ENCODE measurements around the gene ATP10A.

The ATP10A gene

GRCh38 chr15:25734680-25735355 lies 128.3 kb downstream of the ATP10A start:
- Histone ChIP-seq H3K27me3 (ENCODE audit: insufficient read depth, low read length) (no peaks in the 10 kb centered on the region), H3K27ac (ENCODE audit: low read depth, low read length) (no peak overlapping the region), H3K36me3 (ENCODE audit: insufficient read depth, low read length) (no peaks in the 10 kb centered on the region), H3K4me1 (ENCODE audit: insufficient read depth, low read length) (no peaks in the 10 kb centered on the region), H3K9me3 (ENCODE audit: insufficient read depth, low read depth, low read length) (no peaks in the 10 kb centered on the region), H3K9ac (ENCODE audit: low read depth, low read length) (no peak overlapping the region), H3K4me3 (ENCODE audit: low read length) (no peak overlapping the region)
- 85% methylated on average over 12 of the region's 17 CpGs for WGBS

GRCh38 chr15:25733856-25734679 lies 129.1 kb downstream of the ATP10A start:
- Histone ChIP-seq H3K27me3 (ENCODE audit: insufficient read depth, low read length) (no peaks in the 10 kb centered on the region), H3K27ac (ENCODE audit: low read depth, low read length) (no peak overlapping the region), H3K9ac (ENCODE audit: low read depth, low read length) (no peak overlapping the region), H3K9me3 (ENCODE audit: insufficient read depth, low read depth, low read length) (no peaks in the 10 kb centered on the region), H3K4me1 (ENCODE audit: insufficient read depth, low read length) (no peaks in the 10 kb centered on the region), H3K36me3 (ENCODE audit: insufficient read depth, low read length) (no peaks in the 10 kb centered on the region), H3K4me3 (ENCODE audit: low read length) (no peak overlapping the region)
- WGBS = 91% methylated on average over 22 of the region's 22 CpGs

- H3K36me3 ChIP-seq (ENCODE audit: insufficient read depth, low read length) = no peaks in the 10 kb centered on the region
- no peaks in the 10 kb centered on the region for H3K27me3 ChIP-seq (ENCODE audit: insufficient read depth, low read length)
- no peak overlapping the region for H3K9ac ChIP-seq (ENCODE audit: low read depth, low read length)
- 82% methylated on average over 18 of the region's 18 CpGs for WGBS
- H3K4me3 ChIP-seq (ENCODE audit: low read length) = no peak overlapping the region
- H3K4me1 ChIP-seq (ENCODE audit: insufficient read depth, low read length) = no peaks in the 10 kb centered on the region
- no peak overlapping the region for H3K27ac ChIP-seq (ENCODE audit: low read depth, low read length)
- no peaks in the 10 kb centered on the region for H3K9me3 ChIP-seq (ENCODE audit: insufficient read depth, low read depth, low read length)
Observed at GRCh38 chr15:25733036-25733855, 129.9 kb downstream of the ATP10A start.

DNA sequence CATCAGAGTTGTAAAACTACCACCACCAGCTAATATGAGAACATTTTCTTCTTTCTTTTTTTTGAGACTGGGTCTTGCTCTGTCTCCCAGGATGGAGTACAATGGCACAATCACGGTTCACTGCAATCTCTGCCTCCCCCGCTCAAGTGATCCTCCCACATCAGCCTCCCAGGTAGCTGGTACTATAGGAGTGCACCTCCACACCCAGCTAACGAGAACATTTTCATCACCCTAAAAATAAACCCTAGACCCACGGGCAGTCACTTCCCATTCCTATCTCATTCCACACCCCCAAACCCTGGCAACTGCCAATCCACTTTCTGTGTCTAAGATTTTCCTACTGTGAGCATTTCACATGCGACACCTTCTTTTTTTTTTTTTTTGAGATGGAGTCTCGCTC lies 130.9 kb downstream of the ATP10A start:
- Histone ChIP-seq H3K27ac (ENCODE audit: low read depth, low read length) (no peak overlapping the region), H3K9me3 (ENCODE audit: insufficient read depth, low read depth, low read length) (no peaks in the 10 kb centered on the region), H3K36me3 (ENCODE audit: insufficient read depth, low read length) (no peaks in the 10 kb centered on the region), H3K4me1 (ENCODE audit: insufficient read depth, low read length) (no peaks in the 10 kb centered on the region), H3K4me3 (ENCODE audit: low read length) (no peak overlapping the region), H3K9ac (ENCODE audit: low read depth, low read length) (no peak overlapping the region), H3K27me3 (ENCODE audit: insufficient read depth, low read length) (no peaks in the 10 kb centered on the region)
- WGBS = 94% methylated on average over 5 of the region's 6 CpGs

DNA sequence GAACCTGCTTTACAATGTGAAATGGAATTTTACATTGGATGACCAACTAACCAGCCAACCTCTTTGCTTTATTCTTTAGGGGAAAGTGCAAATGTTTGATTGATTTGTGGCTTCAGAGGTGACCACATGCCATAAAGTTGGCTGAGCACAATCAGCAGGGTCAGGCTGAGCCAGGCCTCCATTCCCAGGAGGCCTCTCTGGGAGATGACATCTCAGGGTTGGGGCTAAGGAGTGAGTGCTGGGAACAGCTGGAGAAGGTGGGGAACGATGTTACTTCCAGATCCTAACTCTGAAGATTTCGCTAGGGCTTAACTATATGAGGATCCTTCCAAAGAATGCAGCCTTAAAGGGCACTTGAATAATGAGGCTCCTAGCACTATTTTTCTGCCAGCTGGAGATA lies 131.7 kb downstream of the ATP10A start:
- Histone ChIP-seq H3K4me1 (ENCODE audit: insufficient read depth, low read length) (no peaks in the 10 kb centered on the region), H3K4me3 (ENCODE audit: low read length) (no peak overlapping the region), H3K9me3 (ENCODE audit: insufficient read depth, low read depth, low read length) (no peaks in the 10 kb centered on the region), H3K9ac (ENCODE audit: low read depth, low read length) (no peak overlapping the region), H3K27ac (ENCODE audit: low read depth, low read length) (no peak overlapping the region), H3K27me3 (ENCODE audit: insufficient read depth, low read length) (no peaks in the 10 kb centered on the region), H3K36me3 (ENCODE audit: insufficient read depth, low read length) (no peaks in the 10 kb centered on the region)
- 90% methylated on average over 2 of the region's 2 CpGs for WGBS

DNA sequence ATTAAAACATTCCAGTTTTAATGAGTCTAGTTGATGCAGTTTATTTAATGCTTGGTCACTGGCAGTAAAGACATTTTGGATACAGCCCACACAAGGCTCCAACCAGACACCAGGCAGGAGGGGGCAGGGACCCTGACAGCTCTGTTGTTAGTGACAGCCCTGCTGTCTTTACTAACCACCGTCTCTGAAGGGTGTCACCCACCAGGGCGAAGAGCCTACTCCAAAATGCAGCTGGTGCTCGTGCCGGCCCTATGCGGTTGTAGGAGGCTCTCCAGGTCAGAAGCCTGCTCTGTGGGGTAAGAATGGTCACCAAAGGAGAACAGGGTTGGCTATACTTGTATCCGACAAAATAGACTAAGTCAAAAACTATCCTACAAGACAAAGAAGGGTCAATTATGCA lies 132.2 kb downstream of the ATP10A start:
- Histone ChIP-seq H3K36me3 (ENCODE audit: insufficient read depth, low read length) (no peaks in the 10 kb centered on the region), H3K9ac (ENCODE audit: low read depth, low read length) (no peak overlapping the region), H3K4me1 (ENCODE audit: insufficient read depth, low read length) (no peaks in the 10 kb centered on the region), H3K27me3 (ENCODE audit: insufficient read depth, low read length) (no peaks in the 10 kb centered on the region), H3K4me3 (ENCODE audit: low read length) (no peak overlapping the region), H3K27ac (ENCODE audit: low read depth, low read length) (no peak overlapping the region), H3K9me3 (ENCODE audit: insufficient read depth, low read depth, low read length) (no peaks in the 10 kb centered on the region)
- 90% methylated on average over 5 of the region's 6 CpGs for WGBS

GRCh38 chr15:25728816-25729215 lies 134.3 kb downstream of the ATP10A start:
- H3K36me3 ChIP-seq (ENCODE audit: insufficient read depth, low read length) = no peaks in the 10 kb centered on the region
- no peaks in the 10 kb centered on the region for H3K4me1 ChIP-seq (ENCODE audit: insufficient read depth, low read length)
- H3K4me3 ChIP-seq (ENCODE audit: low read length) = no peak overlapping the region
- H3K9me3 ChIP-seq (ENCODE audit: insufficient read depth, low read depth, low read length) = no peaks in the 10 kb centered on the region
- no peak overlapping the region for H3K9ac ChIP-seq (ENCODE audit: low read depth, low read length)
- no peaks in the 10 kb centered on the region for H3K27me3 ChIP-seq (ENCODE audit: insufficient read depth, low read length)
- WGBS = 90% methylated on average over 15 of the region's 15 CpGs
- no peak overlapping the region for H3K27ac ChIP-seq (ENCODE audit: low read depth, low read length)

- 81% methylated on average over 18 of the region's 18 CpGs for WGBS
- Histone ChIP-seq H3K4me3 (ENCODE audit: low read length) (no peak overlapping the region), H3K36me3 (ENCODE audit: insufficient read depth, low read length) (no peaks in the 10 kb centered on the region), H3K9ac (ENCODE audit: low read depth, low read length) (no peak overlapping the region), H3K4me1 (ENCODE audit: insufficient read depth, low read length) (no peaks in the 10 kb centered on the region), H3K9me3 (ENCODE audit: insufficient read depth, low read depth, low read length) (no peaks in the 10 kb centered on the region), H3K27ac (ENCODE audit: low read depth, low read length) (no peak overlapping the region), H3K27me3 (ENCODE audit: insufficient read depth, low read length) (no peaks in the 10 kb centered on the region)
Observed at GRCh38 chr15:25727867-25728600, 135.1 kb downstream of the ATP10A start.

GRCh38 chr15:25727116-25727515 lies 136.0 kb downstream of the ATP10A start:
- H3K4me3 ChIP-seq (ENCODE audit: low read length) = no peak overlapping the region
- no peaks in the 10 kb centered on the region for H3K9me3 ChIP-seq (ENCODE audit: insufficient read depth, low read depth, low read length)
- H3K27ac ChIP-seq (ENCODE audit: low read depth, low read length) = no peak overlapping the region
- H3K9ac ChIP-seq (ENCODE audit: low read depth, low read length) = no peak overlapping the region
- WGBS = 95% methylated on average over 15 of the region's 15 CpGs
- H3K4me1 ChIP-seq (ENCODE audit: insufficient read depth, low read length) = 0 out of 2 replicates have a peak, but pooled peaks cover 3% of the 10 kb centered on the region
- no peaks in the 10 kb centered on the region for H3K36me3 ChIP-seq (ENCODE audit: insufficient read depth, low read length)
- no peaks in the 10 kb centered on the region for H3K27me3 ChIP-seq (ENCODE audit: insufficient read depth, low read length)

GRCh38 chr15:25725758-25726157 lies 137.4 kb downstream of the ATP10A start:
- peaks cover 6% of the 10 kb centered on the region; the same call in 1 of the 2 replicates for H3K4me1 ChIP-seq (ENCODE audit: insufficient read depth, low read length)
- H3K27ac ChIP-seq (ENCODE audit: low read depth, low read length) = no peak overlapping the region
- H3K36me3 ChIP-seq (ENCODE audit: insufficient read depth, low read length) = no peaks in the 10 kb centered on the region
- no peaks in the 10 kb centered on the region for H3K9me3 ChIP-seq (ENCODE audit: insufficient read depth, low read depth, low read length)
- H3K4me3 ChIP-seq (ENCODE audit: low read length) = no peak overlapping the region
- no peak overlapping the region for H3K9ac ChIP-seq (ENCODE audit: low read depth, low read length)
- WGBS = 95% methylated on average over 14 of the region's 14 CpGs
- no peaks in the 10 kb centered on the region for H3K27me3 ChIP-seq (ENCODE audit: insufficient read depth, low read length)

Measured in HUES64 (cell line).